NCI-H82 treated with DMSO at 0.1 percent for 48 hours (cell line): Measurements from ENCODE around the gene GNAS-AS1.

Experiments
- DNase-seq: peaks from one replicate; lab custom pipeline; 2025; ENCODE audit not compliant: unreplicated experiment; lab: John Stamatoyannopoulos, UW

GNAS-AS1 gene

GRCh38 chr20:58886546-58886945 lies 35.8 kb upstream of the GNAS-AS1 start:
- no peak for DNase-seq

GRCh38 chr20:58884966-58885365 lies 34.3 kb upstream of the GNAS-AS1 start:
- DNase-seq: no peak

- no peak for DNase-seq
These were observed 32.6 kb upstream of the GNAS-AS1 start for GRCh38 chr20:58883241-58883691.

- DNase-seq: no peak
These were observed 32.0 kb upstream of the GNAS-AS1 start for GRCh38 chr20:58882704-58883089.

GRCh38 chr20:58880994-58881752 lies 30.5 kb upstream of the GNAS-AS1 start:
- no peak for DNase-seq

GRCh38 chr20:58880441-58880840 lies 29.7 kb upstream of the GNAS-AS1 start:
- no peak for DNase-seq

GRCh38 chr20:58878399-58878798 lies 27.7 kb upstream of the GNAS-AS1 start:
- no peak for DNase-seq

GRCh38 chr20:58877976-58878360 lies 27.3 kb upstream of the GNAS-AS1 start:
- no peak for DNase-seq

GRCh38 chr20:58877050-58877975 lies 26.6 kb upstream of the GNAS-AS1 start:
- DNase-seq: peak; percentile 47

- no peak for DNase-seq
These were observed 25.7 kb upstream of the GNAS-AS1 start for GRCh38 chr20:58876437-58876836.

- no peak for DNase-seq
These were observed 24.9 kb upstream of the GNAS-AS1 start for GRCh38 chr20:58875541-58876134.

- DNase-seq: peak; percentile 53
These were observed 24.4 kb upstream of the GNAS-AS1 start for GRCh38 chr20:58875111-58875510.

- DNase-seq: no peak
These were observed 23.8 kb upstream of the GNAS-AS1 start for GRCh38 chr20:58874469-58874868.

GRCh38 chr20:58871533-58872102 lies 20.9 kb upstream of the GNAS-AS1 start:
- DNase-seq: no peak

GRCh38 chr20:58870293-58871014 lies 19.8 kb upstream of the GNAS-AS1 start:
- peak; percentile 57 for DNase-seq

- no peak for DNase-seq
These were observed 19.0 kb upstream of the GNAS-AS1 start for GRCh38 chr20:58869662-58870227.

- DNase-seq: peak; percentile 26
These were observed 18.1 kb upstream of the GNAS-AS1 start for GRCh38 chr20:58868795-58869194.

- no peak for DNase-seq
These were observed 16.5 kb upstream of the GNAS-AS1 start for GRCh38 chr20:58867211-58867610.

- no peak for DNase-seq
These were observed 15.1 kb upstream of the GNAS-AS1 start for GRCh38 chr20:58865843-58866242.

GRCh38 chr20:58864346-58864745 lies 13.6 kb upstream of the GNAS-AS1 start:
- no peak for DNase-seq
